HepG2 (cell line): Measurements from ENCODE around the gene KCNF1.

Experiments
- E2F5 ChIP-seq: sonication (generic); formaldehyde crosslinking; conservative IDR thresholded peaks from 2 replicates; pipeline ENCODE4 v1.4.0; 2020; ENCODE audit warnings: missing genetic modification reagents
- ESRRA ChIP-seq: sonication (generic); formaldehyde crosslinking; IDR thresholded peaks from 2 replicates; pipeline ENCODE4 v1.5.1; 2020; ENCODE audit warnings: mild to moderate bottlenecking, low read depth, missing genetic modification reagents
- KDM5A ChIP-seq: fragments of 200-600 bp; sonication (generic); IDR thresholded peaks from 2 replicates; pipeline ENCODE4 v1.7.0; 2018; ENCODE audit warnings: antibody characterized with exemption, mild to moderate bottlenecking, low read length, borderline replicate concordance
- NFE2L1 ChIP-seq: sonication (generic); formaldehyde crosslinking; IDR thresholded peaks from 2 replicates; pipeline ENCODE4 v1.4.0; 2020; ENCODE audit warnings: missing genetic modification reagents, mild to moderate bottlenecking, borderline replicate concordance
- RBFOX2 ChIP-seq: fragments of 200-400 bp; formaldehyde crosslinking; IDR thresholded peaks from 2 replicates; pipeline ENCODE4 v1.6.1; 2017; ENCODE audit warnings: low read depth, mild to moderate bottlenecking, low read length
- TBL1XR1 ChIP-seq: fragments of 150-350 bp; IDR thresholded peaks from 2 replicates; pipeline ENCODE4 v1.6.1; 2014; ENCODE audit warnings: borderline replicate concordance, low read length; ENCODE audit not compliant: partially characterized antibody
- THAP7 ChIP-seq: sonication (generic); formaldehyde crosslinking; IDR thresholded peaks from 2 replicates; pipeline ENCODE4 v1.8.1; 2023; ENCODE audit warnings: mild to moderate bottlenecking, missing genetic modification reagents
- TRIM22 ChIP-seq: fragments of 450-650 bp; IDR thresholded peaks from 2 replicates; pipeline ENCODE4 v1.6.1; 2017
- ZNF646 ChIP-seq: sonication (generic); formaldehyde crosslinking; IDR thresholded peaks from 2 replicates; pipeline ENCODE4 v1.9.0; 2021; ENCODE audit warnings: mild to moderate bottlenecking, missing genetic modification reagents
- TF ChIP-seq, protein P1 (sequence below): sonication (generic); formaldehyde crosslinking; IDR thresholded peaks from 2 replicates; pipeline ENCODE4 v1.5.0; 2020; ENCODE audit warnings: mild to moderate bottlenecking, missing genetic modification reagents, moderate library complexity
- TF ChIP-seq, protein P2 (sequence below): sonication (generic); formaldehyde crosslinking; IDR thresholded peaks from 2 replicates; pipeline ENCODE4 v1.4.0; 2020; ENCODE audit warnings: missing genetic modification reagents

GRCh38 chr2:10903861-10904210 lies 7.9 kb upstream of the KCNF1 start:
- TF ChIP-seq E2F5 (CRISPR knock-in tag) (no peak), KDM5A (no peak), TBL1XR1 (no peak), ZNF646 (CRISPR knock-in tag) (no peak), ESRRA (CRISPR knock-in tag) (no peak), NFE2L1 (no peak), TRIM22 (no peak), RBFOX2 (no peak), THAP7 (CRISPR knock-in tag) (no peak)
- TF ChIP-seq, protein P1, sequence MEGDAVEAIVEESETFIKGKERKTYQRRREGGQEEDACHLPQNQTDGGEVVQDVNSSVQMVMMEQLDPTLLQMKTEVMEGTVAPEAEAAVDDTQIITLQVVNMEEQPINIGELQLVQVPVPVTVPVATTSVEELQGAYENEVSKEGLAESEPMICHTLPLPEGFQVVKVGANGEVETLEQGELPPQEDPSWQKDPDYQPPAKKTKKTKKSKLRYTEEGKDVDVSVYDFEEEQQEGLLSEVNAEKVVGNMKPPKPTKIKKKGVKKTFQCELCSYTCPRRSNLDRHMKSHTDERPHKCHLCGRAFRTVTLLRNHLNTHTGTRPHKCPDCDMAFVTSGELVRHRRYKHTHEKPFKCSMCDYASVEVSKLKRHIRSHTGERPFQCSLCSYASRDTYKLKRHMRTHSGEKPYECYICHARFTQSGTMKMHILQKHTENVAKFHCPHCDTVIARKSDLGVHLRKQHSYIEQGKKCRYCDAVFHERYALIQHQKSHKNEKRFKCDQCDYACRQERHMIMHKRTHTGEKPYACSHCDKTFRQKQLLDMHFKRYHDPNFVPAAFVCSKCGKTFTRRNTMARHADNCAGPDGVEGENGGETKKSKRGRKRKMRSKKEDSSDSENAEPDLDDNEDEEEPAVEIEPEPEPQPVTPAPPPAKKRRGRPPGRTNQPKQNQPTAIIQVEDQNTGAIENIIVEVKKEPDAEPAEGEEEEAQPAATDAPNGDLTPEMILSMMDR: no peak
- TF ChIP-seq, protein P2, sequence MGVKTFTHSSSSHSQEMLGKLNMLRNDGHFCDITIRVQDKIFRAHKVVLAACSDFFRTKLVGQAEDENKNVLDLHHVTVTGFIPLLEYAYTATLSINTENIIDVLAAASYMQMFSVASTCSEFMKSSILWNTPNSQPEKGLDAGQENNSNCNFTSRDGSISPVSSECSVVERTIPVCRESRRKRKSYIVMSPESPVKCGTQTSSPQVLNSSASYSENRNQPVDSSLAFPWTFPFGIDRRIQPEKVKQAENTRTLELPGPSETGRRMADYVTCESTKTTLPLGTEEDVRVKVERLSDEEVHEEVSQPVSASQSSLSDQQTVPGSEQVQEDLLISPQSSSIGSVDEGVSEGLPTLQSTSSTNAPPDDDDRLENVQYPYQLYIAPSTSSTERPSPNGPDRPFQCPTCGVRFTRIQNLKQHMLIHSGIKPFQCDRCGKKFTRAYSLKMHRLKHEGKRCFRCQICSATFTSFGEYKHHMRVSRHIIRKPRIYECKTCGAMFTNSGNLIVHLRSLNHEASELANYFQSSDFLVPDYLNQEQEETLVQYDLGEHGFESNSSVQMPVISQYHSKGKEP (CRISPR knock-in tag): no peak
